Keratinocyte (primary cell): ENCODE results near the gene TMOD1. TPM values are rescaled to one million over a fixed set of nuclear protein-coding genes. Genes with fewer than 3 reads are reported as not detected.

Experiments used
- DNase-seq: peaks from one replicate; pipeline ENCODE4 v3.0.0-alpha.2; 2011; ENCODE audit warnings: low read depth, missing footprints, low spot score
- FAIRE-seq: peaks from 2 replicates; lab custom pipeline; 2011; peaks lifted over from hg19 to GRCh38; lab: Jason Lieb, UNC
- H2AFZ ChIP-seq: 2 replicates; pipeline ENCODE4 v1.6.0; 2012; ENCODE audit warnings: low read length, control low read depth, inconsistent platforms; ENCODE audit not compliant: control insufficient read depth
- H3K27ac ChIP-seq: 2 replicates; pipeline ENCODE4 v1.5.1; 2011; ENCODE audit warnings: low read length; ENCODE audit not compliant: control insufficient read depth, insufficient read depth
- H3K27me3 ChIP-seq: 3 replicates; pipeline ENCODE4 v1.6.0; 2011; ENCODE audit warnings: low read length; ENCODE audit not compliant: control insufficient read depth, insufficient read depth; ENCODE audit errors: extremely low read depth
- H3K36me3 ChIP-seq, 2 experiments: 2 replicates in 1 of 2; 3 replicates in 1 of 2; pipeline ENCODE4 v1.5.1; 2011; ENCODE audit warnings: low read length in 2 of 2, mild to moderate bottlenecking in 1 of 2; ENCODE audit not compliant: control insufficient read depth in 2 of 2, insufficient read depth in 2 of 2; ENCODE audit errors: extremely low read depth in 1 of 2
- H3K4me1 ChIP-seq: 3 replicates; pipeline ENCODE4 v1.5.1; 2011; ENCODE audit warnings: low read length; ENCODE audit not compliant: control insufficient read depth, insufficient read depth; ENCODE audit errors: extremely low read depth
- H3K4me2 ChIP-seq: 3 replicates; pipeline ENCODE4 v1.6.0; 2011; ENCODE audit warnings: low read depth, low read length; ENCODE audit not compliant: control insufficient read depth, insufficient read depth; ENCODE audit errors: extremely low read depth
- H3K4me3 ChIP-seq, 3 experiments: fragments of 200-600 bp in 1 of 3; sonication (generic) in 1 of 3; 2 replicates in 2 of 3; 3 replicates in 1 of 3; pipeline ENCODE4 v1.5.1; 2011 to 2016; ENCODE audit warnings: low read length in 3 of 3, mild to moderate bottlenecking in 3 of 3, control low read depth in 2 of 3, inconsistent platforms in 1 of 3, low read depth in 1 of 3, mixed read lengths in 1 of 3, mixed run types in 1 of 3, moderate library complexity in 1 of 3; ENCODE audit not compliant: control insufficient read depth in 2 of 3, insufficient read depth in 2 of 3; ENCODE audit errors: extremely low read depth in 1 of 3
- H3K79me2 ChIP-seq: 2 replicates; pipeline ENCODE4 v1.6.0; 2012; ENCODE audit warnings: low read length; ENCODE audit not compliant: control insufficient read depth, insufficient read depth
- H3K9ac ChIP-seq: 3 replicates; pipeline ENCODE4 v1.6.0; 2011; ENCODE audit warnings: low read length; ENCODE audit not compliant: control insufficient read depth, insufficient read depth; ENCODE audit errors: extremely low read depth
- H3K9me1 ChIP-seq: 3 replicates; pipeline ENCODE4 v1.6.0; 2011; ENCODE audit warnings: low read length; ENCODE audit not compliant: control insufficient read depth, insufficient read depth; ENCODE audit errors: extremely low read depth
- H3K9me3 ChIP-seq: 2 replicates; pipeline ENCODE4 v1.5.1; 2012; ENCODE audit warnings: low read depth, low read length; ENCODE audit not compliant: control insufficient read depth
- H4K20me1 ChIP-seq: 3 replicates; pipeline ENCODE4 v1.6.0; 2011; ENCODE audit warnings: low read length; ENCODE audit not compliant: control insufficient read depth, insufficient read depth; ENCODE audit errors: extremely low read depth
- CTCF ChIP-seq, 3 experiments: IDR thresholded peaks in 1 of 3; conservative IDR thresholded peaks in 1 of 3; optimal IDR thresholded peaks in 1 of 3; 2 replicates in 2 of 3; 3 replicates in 1 of 3; pipeline versions ENCODE3 to v1.5.1; 2011; ENCODE audit warnings: low read length in 3 of 3, mild to moderate bottlenecking in 3 of 3, moderate library complexity in 2 of 3, control low read depth in 1 of 3, inconsistent platforms in 1 of 3; ENCODE audit not compliant: insufficient read depth in 2 of 3; ENCODE audit errors: extremely low read depth in 1 of 3
- EZH2 ChIP-seq: IDR thresholded peaks from one replicate; pipeline ENCODE4 v1.6.1; 2012; ENCODE audit warnings: inconsistent platforms, mild to moderate bottlenecking, low read length, moderate library complexity
- dilution Hi-C: fragments of 300-500 bp; cut with MboI; formaldehyde crosslinking; loops from one replicate; pipeline ENCODE4 v1.7.0; 2020; ENCODE audit warnings: low sequenced_read_pairs; ENCODE audit not compliant: extremely low pct_ligation_motif_present
- polyA plus RNA-seq, 5 experiments: library from polyadenylated mRNA; depleted of rRNA in 3 of 5; stranded (reverse) in 3 of 5; stranded (forward) in 1 of 5; unstranded in 1 of 5; fragments of >200 nt; gene quantifications; 1 replicate in 1 of 5; 2 replicates in 3 of 5; 3 replicates in 1 of 5; pipeline versions ENCODE4 v1.2.1 to v1.2.3, GENCODE V29; 2011 to 2012; ENCODE audit warnings: missing spikeins in 2 of 5, low read depth in 1 of 5, low replicate concordance in 1 of 5

TMOD1 gene
- polyA plus RNA-seq, 1 donor (not counting 4 experiments of a cell fraction or from before 2014, with no cell fraction given): not detected

DNA sequence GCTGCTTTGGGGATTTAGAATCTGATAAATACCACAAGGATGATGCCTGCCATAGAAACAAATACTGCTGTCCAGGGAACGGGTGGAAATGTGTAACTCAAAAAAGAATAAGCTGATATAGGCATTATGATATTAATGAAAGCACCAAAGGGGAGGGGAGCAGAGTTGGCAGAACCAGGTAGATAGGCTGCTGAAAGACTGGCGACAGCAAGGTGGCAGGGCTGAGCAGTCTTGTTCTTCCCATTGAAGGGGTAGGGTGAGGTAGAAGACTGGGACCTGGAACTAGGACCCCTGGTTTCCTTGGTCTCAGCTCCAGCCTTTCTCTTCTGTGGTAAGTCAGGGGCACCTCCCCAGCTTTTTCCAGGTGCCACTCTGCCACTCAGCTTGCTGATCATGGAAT is 31.4 kb upstream of the TMOD1 start:
- DNase-seq: no peak
- Histone ChIP-seq H4K20me1 (no peaks in the 10 kb centered on the region), H3K9me3 (no peaks in the 10 kb centered on the region), H3K9me1 (no peaks in the 10 kb centered on the region), H3K4me1 (no peaks in the 10 kb centered on the region), H3K36me3 (no peaks in the 10 kb centered on the region), H3K27ac (no peak overlapping the region), H3K4me2 (no peak overlapping the region), H3K9ac (no peak overlapping the region), H2AFZ (no peak overlapping the region), H3K4me3 (no peak overlapping the region), H3K79me2 (no peaks in the 10 kb centered on the region), H3K27me3 (no peaks in the 10 kb centered on the region)
- TF ChIP-seq EZH2 (no peak), CTCF (optimal IDR thresholded peaks at IDR 0.05 in 1 of 3, IDR thresholded peaks at IDR 0.05 in 1 of 3, conservative IDR thresholded peaks at IDR 0.05 in 1 of 3; ENCODE audit: extremely low read depth in 1 of 3, insufficient read depth in 2 of 3, low read length in 3 of 3) (peak; percentile 33 to 54 (median 42))
- FAIRE-seq: no peak
- dilution Hi-C loops: no loop called here

DNA sequence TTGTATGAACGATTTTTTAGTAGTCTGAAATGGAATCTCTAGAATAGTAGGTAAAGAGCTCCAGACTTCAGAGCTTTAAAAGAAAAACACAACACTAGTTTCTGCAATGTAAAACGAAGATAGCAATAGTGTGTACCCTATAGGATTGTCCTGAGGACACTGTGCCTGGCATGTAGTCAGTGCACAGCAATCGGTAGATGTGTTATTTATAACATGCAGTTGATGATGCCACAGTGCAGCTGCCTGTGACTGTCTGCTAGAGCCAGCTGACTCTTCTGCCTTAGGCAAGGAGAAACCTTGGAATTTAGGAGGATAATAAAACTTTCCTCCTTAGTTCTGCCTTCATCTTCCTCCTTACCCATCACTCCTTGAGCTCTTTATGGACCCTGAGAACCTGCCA is 27.7 kb upstream of the TMOD1 start:
- Histone ChIP-seq H3K27ac (no peak overlapping the region), H3K36me3 (no peaks in the 10 kb centered on the region), H3K4me1 (no peaks in the 10 kb centered on the region), H4K20me1 (no peaks in the 10 kb centered on the region), H3K27me3 (no peaks in the 10 kb centered on the region), H3K9ac (no peak overlapping the region), H3K9me1 (no peaks in the 10 kb centered on the region), H3K9me3 (no peaks in the 10 kb centered on the region), H3K79me2 (no peaks in the 10 kb centered on the region), H2AFZ (no peak overlapping the region), H3K4me2 (no peak overlapping the region), H3K4me3 (no peak overlapping the region)
- DNase-seq: no peak
- TF ChIP-seq CTCF (optimal IDR thresholded peaks at IDR 0.05 in 1 of 3, IDR thresholded peaks at IDR 0.05 in 1 of 3, conservative IDR thresholded peaks at IDR 0.05 in 1 of 3; ENCODE audit: extremely low read depth in 1 of 3, insufficient read depth in 2 of 3, low read length in 3 of 3) (no peak), EZH2 (no peak)
- no peak for FAIRE-seq
- dilution Hi-C loops: no loop called here
